ENCODE measurements around the gene TNNC2.

DNA sequence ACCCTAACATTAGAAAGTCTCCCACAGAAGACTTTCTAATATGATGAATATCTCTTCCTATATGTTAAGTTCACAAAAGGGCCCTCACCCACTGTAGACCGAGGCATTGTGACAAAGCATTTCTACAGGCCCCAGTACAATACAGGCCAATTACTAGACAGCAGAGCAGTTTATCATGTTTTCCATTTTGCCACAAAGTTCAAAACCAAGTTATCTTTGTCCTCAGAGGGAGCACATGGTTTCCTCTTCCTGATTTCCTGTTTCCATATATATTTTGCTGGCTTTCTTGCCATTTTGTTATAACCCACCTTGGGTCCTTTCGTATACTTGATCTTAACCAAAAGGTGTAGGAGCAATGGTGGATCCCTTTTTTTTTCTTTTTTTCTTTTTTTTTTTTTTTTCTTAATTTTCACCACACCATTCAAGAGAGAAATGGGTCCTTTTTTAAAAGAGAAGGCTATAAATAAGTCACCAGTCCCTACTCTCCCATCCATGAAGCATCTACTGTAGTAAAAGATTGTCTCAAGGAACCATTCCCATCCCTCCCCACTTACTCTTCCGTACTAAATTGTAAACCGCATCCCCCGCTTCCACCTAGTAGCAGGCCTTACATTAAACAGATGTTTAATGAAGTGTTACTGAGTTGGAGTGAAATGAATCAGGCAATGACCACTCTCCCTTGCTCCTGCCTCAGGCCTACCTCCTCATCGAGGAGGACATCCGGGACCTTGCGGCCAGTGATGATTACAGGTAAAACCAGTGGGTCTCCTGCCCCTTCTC lies 16.7 kb downstream of the TNNC2 start:
- TF ChIP-seq CTCF (conservative IDR thresholded peaks at IDR 0.05; ENCODE audit: low read depth, low read length) (no peak), EZH2 (IDR thresholded peaks at IDR 0.05; ENCODE audit: borderline replicate concordance, low read depth, low read length, poor library complexity, severe bottlenecking) (no peak)

All from A673 (cell line).